A549 treated with AZD2906 at 1 μM for 4 hours (cell line): ENCODE results near the gene CNOT6. TPM values are rescaled to one million over a fixed set of nuclear protein-coding genes. Genes with fewer than 3 reads are reported as not detected.

Source experiments
- total RNA-seq: library from RNA; stranded (reverse); fragments of 200-300 nt; extraction: Qiagen RNA extraction; gene quantifications from 5 replicates; pipeline ENCODE4 v1.2.3, GENCODE V29; 2022

Gene CNOT6
- total RNA-seq, result 14.2 to 20.3 TPM (median 18.0 TPM) in 5 replicates

GRCh38 chr5:180494060-180494509 is at the start of gene CNOT6:
Gene CNOT6 (plus strand): TSS chr5:180494379. CDS start chr5:180529277, 34,898 bp downstream.

GRCh38 chr5:180591311-180591887 is 97.2 kb downstream of the CNOT6 start, which contains the start of gene SCGB3A1:
Gene SCGB3A1 (minus strand): TSS chr5:180591499. CDS start chr5:180591462, 37 bp downstream.

Other genes starting within 250 kb of the CNOT6 start
- gene MAPK9, start 202.3 kb upstream of the CNOT6 start, total RNA-seq, result 27.5 to 35.4 TPM (median 32.8 TPM) in 5 replicates
- 44.0 to 51.7 TPM (median 48.7 TPM) in 5 replicates for gene GFPT2, start 141.0 kb upstream of the CNOT6 start, total RNA-seq
- gene SCGB3A1, start 97.1 kb downstream of the CNOT6 start, total RNA-seq, result not detected in 5 replicates
- gene FLT4, start 155.2 kb downstream of the CNOT6 start, total RNA-seq, result 3.4 to 4.3 TPM (median 3.6 TPM) in 5 replicates
- not detected in 5 replicates for gene OR2Y1, start 245.7 kb downstream of the CNOT6 start, total RNA-seq